ENCODE results near the gene FMNL1.
"Not testable (repeated sequence)": the region's sequence is repeated elsewhere in the genome, so short reads cannot be mapped to it uniquely, and the experiment has no call there.

FMNL1 gene, protein sequence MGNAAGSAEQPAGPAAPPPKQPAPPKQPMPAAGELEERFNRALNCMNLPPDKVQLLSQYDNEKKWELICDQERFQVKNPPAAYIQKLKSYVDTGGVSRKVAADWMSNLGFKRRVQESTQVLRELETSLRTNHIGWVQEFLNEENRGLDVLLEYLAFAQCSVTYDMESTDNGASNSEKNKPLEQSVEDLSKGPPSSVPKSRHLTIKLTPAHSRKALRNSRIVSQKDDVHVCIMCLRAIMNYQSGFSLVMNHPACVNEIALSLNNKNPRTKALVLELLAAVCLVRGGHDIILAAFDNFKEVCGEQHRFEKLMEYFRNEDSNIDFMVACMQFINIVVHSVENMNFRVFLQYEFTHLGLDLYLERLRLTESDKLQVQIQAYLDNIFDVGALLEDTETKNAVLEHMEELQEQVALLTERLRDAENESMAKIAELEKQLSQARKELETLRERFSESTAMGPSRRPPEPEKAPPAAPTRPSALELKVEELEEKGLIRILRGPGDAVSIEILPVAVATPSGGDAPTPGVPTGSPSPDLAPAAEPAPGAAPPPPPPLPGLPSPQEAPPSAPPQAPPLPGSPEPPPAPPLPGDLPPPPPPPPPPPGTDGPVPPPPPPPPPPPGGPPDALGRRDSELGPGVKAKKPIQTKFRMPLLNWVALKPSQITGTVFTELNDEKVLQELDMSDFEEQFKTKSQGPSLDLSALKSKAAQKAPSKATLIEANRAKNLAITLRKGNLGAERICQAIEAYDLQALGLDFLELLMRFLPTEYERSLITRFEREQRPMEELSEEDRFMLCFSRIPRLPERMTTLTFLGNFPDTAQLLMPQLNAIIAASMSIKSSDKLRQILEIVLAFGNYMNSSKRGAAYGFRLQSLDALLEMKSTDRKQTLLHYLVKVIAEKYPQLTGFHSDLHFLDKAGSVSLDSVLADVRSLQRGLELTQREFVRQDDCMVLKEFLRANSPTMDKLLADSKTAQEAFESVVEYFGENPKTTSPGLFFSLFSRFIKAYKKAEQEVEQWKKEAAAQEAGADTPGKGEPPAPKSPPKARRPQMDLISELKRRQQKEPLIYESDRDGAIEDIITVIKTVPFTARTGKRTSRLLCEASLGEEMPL

DNA sequence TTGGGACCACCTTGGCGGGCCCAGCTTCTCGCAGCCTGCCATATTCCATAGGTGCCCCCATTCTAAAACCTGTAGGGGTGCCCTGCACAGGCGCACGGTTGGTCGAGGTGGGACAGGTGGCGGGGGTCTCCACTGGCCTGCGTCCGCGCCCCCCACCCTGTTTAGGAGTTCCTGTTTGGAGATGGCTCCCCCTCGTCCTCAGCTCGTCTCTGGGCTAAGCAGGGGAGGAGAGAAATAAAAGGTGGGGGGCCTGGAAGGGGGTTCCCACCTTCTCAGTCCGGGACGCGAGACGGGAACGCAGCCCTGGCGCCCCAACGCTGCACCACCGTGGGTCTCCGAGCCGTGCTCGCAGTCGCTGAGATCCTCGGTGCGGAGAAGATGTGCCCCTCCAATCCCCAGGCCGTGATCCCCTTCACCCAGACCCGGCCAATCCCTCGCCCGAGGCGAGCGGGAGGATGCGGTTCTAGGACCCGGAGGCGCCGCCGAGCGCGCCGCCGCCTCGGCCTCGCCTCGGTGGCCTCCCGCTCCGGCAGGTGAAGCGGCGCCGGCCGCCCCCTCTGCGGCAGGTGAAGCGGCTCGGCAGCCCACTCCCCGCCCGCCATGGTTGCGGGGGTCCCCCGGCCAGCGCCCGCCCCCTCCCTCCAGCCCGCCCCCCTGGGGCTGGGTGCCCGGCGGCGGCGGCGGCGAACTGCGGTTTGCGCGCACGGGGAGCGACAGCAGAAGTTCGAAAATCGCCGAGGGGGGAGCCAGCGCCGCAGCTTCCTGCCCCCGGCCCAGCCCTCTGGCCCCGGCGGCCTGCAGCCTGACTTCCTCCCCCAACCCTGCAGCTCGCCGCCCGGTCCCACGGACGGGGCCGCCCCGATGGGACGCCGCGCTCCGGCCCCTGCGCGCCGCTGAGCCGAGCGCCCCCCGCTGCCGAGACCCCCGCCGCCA is at the start of gene FMNL1:
Gene FMNL1, plus strand, starts transcription at position 805 of the 933 bp plus-strand sequence. CDS start 240 bp downstream, outside the sequence.
- DNase-seq: no peak

DNA sequence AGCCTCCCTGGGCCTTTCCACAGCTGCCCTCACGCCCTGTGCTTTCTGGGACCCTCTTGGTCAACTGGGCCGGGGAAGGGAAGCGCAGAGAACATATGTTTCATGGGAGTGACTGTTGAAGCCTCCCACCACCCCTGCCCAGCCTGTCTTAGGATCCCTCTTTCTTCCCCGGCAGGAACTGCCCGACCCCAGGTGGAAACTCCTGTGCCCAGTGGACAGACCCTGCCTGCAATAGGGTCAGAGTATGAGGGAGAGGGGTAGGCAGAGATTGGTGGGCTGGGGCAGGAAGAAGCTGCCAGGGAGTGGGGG is 49.5 kb upstream of the FMNL1 start:
- DNase-seq: no peak

DNA sequence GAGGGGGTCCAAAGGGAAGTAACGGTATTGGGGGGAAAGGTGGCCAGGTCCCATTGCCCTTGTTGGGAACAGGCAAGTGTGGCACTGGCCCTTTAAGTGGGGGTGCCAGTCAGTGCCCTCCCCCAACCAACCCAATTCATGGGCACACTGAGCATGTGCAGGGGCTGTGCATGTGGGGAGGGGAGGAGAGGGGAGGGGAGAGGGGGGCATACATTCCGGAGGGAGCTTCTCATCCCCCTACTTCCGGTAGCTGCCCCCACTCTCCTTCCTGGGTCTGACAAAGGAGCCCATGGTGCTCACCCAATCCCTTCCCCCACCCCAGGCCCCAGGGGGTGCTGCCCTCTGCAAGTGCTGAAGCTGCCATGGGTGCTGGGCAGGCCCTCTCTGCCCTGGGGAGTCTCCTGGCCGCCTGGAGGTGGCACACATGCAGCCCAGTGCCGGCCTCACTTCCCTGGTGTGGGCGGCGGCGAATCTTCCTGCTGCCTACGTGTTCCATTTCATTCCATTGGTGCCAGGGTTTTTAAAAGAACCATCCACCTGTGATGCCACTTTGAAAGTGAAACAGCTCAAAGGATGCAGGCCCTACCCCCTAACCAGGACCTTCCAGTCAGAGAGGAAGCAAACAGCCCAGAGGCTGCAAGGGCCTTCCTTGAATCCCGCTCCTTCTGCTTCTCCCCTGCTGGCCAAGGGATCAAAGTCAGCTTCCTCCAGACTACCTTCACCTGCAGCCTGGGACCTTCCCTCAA is 49.0 kb upstream of the FMNL1 start:
- peak; percentile 86 for DNase-seq

DNA sequence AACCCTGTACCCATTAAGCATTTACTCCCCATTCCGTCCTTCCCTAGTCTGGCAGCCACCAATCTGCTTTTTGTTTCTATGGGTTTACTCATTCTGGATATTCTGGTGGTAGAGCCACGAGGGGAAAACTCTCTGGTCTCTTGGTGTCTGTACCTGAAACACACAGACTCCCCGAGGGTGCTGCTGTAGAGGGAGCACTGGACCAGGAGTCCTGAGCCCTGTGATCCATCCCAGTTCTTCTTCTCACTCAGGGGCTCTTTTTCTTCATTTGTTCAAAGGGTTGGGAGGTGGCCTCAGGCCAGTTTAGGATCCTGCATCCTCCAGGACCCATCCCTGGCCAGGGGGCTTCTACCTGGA is 45.9 kb upstream of the FMNL1 start:
- DNase-seq: no peak

DNA sequence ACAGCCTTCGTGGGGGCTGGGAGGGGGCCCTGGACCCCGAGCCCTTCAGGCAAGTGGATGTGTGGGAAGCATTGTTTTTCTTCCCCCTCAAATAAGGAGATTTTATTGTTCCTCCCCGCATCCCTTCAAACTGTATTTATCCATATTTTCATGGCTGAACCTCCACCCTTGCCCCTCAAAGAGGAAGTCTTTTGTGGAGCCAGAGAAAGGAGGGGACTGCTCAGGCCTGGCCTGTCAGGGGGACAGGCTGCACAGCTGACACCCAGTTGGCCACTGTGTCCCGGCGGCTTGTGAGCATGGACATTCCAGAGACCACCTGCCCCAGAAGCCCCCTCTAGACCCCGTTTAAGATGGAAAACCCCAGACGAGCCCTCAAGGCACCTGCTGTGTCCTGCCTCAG is 44.1 kb upstream of the FMNL1 start:
- DNase-seq: no peak

DNA sequence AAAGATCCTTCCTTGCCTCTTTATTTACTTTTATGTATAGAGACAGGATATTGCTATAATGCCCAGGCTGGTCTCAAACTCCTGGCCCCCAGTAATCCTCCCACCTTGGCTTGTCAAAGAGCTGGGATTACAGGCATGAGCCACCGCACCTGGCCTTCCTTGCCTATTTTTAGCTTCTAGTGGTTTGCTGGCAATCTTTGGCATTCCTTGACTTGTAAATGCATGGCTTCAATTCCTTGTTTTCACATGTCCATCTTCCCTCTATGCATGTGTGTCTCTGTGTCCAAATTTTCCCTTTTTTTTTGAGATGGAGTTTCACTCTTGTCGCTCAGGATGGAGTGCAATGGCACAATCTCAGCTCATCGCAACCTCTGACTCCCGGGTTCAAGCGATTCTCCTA is 37.5 kb upstream of the FMNL1 start:
- no peak for DNase-seq

DNA sequence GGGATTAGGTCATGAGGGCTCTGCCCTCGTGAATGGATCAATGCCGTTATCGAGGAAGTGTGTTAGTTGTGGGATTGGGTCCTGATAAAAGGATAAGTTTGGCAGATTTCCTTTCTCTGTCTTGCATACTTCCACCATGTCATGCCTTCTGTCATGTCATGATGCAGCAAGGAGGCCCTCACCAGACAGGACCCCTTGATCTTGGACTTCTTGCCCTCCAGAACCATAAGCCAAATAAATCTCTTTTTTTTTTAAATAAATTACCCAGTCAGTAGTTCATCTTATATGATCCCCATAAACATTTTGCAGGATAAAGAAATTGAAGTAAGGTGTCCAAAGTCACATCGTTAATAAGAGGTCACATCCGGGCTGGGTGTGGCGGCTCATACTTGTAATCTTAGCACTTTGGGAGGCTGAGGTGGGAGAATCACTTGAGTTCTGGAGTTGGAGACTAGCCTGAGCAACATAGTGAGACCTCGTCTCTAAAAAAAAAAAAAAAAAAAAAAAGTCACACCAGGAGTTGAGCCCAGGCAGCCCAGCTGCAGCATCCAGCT is 34.8 kb upstream of the FMNL1 start:
- DNase-seq: no peak

DNA sequence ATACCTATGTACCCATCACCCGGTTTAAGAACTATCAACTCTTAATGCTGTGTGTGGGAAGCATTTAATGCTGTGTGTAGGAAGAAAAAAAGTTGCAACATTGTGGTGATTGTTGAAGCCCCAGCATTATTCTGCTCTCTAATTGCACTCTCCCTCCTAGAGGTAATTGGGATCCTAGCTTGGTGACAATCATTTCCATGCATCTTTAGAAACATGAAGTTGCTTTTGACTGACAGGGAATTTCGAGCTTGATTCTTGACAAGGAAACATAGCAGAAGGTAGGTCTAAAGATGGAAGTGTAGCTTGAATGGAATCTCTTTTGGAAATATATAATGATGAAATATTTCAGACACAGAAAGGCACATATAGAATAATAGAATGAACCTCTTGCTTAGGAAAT is 32.7 kb upstream of the FMNL1 start:
- no peak for DNase-seq

DNA sequence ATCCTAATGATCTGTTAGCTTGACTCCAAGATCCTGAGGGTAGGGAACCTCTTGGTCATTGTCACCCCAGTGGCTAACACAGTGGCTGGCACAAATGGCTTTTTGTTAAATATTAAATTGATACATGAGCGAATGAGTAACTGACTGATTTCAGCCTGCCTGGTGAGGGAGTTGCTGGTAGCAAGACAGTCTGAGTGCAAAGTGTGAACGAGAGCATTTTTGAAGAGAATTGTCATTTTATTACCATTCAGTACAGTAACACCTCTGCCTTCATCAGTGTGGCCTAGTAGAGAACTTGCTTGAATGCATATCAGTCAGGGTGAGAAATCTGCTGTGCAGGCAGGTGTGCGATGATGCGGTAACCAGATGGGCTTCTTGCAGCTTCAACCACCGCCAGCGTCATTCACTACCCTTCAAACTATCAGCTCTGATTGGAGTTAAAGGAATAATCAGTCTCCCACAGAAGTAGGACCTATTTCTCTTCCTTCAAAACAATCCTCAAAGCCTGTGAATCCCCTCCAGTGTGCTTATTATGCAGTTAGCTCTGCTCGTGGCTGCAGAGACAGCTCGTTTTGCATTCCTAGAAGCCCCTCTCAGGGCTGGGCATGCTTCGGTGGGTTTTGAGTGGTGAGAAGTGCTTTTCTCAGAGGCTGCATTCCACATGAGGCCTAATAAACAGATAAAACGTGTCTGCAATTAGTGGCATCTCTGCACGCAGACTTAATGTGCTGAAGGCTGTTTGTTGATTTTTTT is 31.0 kb upstream of the FMNL1 start:
- DNase-seq: no peak

DNA sequence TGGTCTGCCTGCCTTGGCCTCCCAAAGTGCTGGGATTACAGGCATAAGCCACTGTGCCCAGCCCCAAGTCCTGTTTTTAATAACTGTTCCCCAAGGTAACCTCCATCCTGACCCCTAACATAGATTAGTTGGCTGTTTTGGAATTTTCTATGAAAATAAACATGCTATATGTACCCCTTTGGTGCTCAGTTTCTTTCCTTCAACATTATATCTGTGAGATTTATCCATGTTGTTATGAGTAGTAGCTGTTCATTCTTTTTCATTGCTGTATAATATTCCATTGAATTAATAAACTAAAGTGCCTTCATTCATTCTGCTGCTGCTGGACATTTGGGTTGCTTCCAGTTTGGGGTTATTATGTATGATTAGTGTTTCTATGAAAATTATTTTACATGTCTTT is 26.3 kb upstream of the FMNL1 start:
- no peak for DNase-seq

DNA sequence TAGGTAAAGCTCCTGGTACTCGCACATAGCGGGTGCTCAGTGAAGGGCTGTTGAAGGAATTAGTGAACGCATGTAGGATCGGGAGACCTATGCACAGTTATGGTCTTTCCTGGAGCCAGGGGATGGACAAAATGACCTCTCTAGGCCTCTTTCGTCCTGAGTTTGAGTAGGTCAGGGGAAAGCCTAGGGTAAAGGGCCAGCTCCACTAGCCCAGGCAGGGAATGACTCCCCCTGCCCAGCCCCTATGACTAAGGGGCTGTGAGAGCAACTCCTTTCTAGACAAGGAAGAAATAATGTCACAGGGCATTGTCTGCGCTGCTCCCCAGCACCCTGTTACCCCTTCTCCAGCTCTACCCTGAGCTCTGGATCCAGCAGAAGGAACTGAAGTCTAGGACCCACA is 24.6 kb upstream of the FMNL1 start:
- DNase-seq: no peak

DNA sequence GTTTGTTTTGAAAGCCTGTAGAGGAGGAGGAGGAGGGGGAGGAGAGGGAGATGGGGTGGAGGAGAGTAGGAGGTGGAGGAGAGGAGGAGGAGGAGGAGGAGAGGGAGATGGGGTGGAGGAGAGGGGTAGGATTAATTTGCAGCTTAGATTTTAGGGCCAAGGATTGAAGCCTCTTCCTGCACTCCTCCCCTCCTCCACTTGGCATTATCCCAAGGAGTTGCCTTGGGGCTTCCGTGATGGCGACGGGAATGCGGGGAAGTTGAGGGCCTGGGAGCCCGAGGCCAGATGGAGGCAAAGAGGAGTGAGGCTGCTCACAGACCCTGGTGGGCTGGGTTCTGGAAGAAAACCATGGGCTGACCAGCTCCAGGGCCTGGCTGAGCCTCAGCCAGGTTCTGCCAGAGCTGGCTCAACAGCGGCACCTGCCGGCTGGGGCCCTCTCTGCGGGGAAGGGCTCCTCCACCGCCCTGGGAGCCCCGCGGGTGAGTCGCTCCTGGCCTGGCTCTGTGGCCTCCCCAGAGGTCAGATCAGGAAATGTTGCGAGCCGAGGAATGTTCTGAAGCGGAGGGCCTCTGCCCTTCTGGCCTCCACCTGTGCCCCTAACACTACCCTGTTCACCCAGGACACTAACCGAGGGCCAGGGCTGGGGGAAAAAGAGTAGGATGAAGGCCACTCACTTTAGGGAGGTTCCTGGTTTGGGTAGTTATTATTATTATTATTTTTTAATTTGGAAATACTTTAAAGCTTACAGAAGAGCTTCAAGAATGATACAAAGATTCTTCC is 23.9 kb upstream of the FMNL1 start:
- peak; percentile 83 for DNase-seq

DNA sequence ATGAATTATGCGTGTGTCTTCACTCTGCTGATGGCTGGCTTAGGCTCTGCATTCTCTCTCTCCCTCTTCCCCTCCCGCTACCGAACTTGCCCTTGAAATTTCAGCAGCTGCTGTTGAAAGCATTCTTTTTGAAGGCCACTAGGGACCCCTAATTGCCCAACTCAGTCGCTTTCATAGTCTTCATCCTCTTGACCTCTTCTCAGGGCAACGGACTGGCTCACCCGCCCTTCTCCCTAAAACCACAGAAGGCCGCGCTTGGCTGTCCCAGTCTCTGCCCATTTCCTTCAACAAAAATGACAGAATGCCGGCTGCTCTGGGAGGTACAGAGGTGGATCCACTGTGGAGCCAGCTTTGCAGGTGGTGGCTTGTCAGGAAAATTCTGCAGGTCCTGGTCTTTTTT is 21.0 kb upstream of the FMNL1 start:
- DNase-seq: peak; percentile 21

DNA sequence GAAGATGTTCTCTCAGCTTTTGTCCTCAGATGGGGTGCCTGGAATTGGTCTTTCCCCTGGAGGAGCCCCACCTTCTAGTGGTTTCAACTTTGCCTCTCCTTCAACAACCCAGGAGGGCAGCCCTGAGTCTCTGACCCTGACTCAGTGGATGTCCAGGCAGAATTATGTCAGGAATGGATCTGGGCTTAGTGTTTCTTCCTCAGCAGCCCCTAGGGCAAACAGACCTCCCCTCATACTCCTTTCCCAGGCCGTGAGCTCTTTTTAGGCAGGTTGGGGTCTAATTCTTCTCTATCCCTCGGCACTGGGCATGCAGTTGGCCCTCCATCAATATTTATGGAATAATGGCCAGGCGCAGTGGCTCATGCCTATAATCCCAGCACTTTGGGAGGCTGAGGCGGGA is 20.2 kb upstream of the FMNL1 start:
- DNase-seq: no peak

DNA sequence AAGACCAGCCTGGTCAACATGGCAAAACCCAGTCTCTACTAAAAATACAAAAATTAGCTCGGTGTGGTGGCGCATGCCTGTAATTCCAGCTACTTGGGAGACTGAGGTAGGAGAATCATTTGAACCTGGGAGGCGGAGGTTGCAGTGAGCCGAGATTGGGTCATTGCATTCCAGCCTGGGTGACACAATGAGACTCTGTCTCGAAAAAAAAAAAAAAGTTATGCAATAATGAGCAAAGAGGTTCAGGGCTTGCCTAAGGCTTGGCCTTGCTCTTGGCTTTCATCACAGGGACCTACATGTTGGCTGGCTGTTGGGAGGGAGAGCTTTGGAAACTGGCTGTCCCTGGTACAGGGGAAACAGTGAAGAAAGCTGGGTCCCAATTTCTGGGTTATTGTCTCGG is 19.8 kb upstream of the FMNL1 start:
- not testable (repeated sequence) for DNase-seq

DNA sequence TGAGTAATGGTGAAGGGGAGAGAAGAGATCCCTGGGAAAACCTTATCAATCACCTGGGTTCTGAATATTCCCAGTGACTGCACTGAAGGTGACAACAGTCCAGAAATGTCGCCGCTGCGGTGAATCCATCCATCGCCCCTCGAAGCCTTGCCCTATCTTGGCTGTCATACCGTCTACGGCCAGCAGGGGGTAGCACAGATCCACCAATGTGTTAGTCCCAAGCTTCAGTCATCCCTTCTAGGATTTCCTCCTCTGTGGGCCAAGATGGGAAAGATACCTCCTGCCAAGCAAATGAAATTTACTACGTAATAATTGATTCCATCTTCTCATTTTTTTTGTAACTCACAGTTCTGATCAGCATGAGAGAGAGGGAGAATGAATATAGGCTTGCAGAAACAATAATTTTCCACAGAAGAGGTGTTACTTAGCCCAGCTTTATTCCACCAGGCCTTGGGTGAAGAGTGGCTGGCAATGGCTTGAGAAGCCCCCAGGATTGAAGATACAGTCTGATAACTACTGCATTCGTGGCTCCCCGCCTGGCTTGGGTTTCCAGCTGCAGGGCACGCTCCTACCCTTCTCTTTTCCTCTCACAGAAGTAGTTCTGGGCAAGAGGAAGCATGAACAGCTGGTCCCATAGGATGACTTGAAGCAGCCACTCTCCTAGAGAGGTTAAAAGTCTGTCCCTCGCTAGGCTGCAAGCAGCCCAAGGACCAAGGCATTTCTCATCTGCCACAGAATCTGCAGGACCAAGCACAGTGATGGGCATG is 2.6 kb upstream of the FMNL1 start:
- peak; percentile 87 for DNase-seq

DNA sequence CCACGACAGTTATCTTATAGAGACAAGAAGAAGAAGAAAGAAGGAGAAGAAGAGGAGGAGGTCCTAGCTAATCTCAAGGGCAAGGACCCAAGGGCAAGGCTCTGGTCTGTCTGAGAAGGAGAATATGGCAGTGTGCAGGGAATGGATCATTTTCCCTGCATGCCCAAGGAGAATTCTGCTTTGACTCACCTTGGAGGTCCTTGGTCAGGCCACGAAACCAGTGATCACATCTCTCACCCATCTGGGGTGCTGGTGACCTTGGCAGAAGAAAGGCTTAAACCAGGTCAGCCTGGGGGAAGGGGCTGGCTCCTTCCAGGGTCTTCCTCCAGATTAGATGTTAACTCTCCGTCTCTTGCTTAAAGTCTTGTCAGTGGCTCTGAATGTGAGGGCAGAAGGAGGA is 1.6 kb upstream of the FMNL1 start:
- no peak for DNase-seq

DNA sequence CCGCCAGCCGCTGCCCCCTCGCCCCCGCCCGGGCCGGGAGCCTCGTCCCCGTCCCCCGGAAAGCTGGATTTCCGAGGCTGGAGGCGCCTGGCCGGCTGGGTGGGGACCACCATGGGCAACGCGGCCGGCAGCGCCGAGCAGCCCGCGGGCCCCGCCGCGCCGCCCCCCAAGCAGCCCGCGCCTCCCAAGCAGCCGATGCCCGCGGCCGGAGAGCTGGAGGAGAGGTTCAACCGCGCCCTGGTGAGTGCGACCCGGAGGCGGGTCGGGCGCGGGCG is 266 bp downstream of the FMNL1 start:
- DNase-seq: no peak

DNA sequence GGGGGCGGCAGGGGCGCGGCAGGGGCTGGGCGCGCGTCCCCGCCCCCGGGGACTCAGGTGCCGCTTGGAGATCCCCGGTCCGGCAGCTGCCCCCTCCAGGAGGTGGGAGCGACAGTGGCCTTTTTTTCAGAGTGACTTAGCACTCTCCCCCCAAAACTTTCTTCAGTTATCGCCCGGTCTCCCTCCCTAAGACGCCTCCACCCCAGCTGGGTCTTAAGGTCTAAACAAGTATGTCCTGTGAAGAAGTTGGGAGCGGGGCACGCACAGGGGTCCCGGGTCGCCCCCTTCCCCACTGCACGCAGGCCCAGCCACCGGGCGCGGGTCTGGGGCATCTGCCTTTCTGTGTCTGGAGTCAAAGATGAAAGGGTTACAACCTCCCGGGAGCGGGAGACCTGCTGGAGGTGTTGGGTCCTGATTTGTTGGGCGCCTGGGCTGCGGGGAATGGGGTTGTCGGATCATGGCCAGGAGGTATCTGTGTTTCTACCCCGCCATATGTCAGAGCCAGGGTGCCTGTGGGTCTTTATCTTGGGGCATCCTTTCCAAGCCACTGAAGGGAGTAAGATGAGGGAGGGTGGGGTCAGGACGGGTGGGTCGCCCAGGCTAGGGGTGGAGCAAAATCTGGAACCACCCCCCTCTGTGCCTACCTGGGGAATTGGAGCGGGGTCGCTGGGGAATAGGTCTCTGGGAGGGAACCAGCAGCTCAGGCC is 757 bp downstream of the FMNL1 start:
- DNase-seq: no peak

All from fibroblast of upper back skin (primary cell).